ENCODE results near the gene TMEM203. TPM values are rescaled to one million over a fixed set of nuclear protein-coding genes. Genes with fewer than 3 reads are reported as not detected.
A peak's percentile ranks its signal among the peaks of the same experiment; 100 is the strongest.

Gene TMEM203
- total RNA-seq, 1 donor from 2014 or later = 36.5 TPM

DNA sequence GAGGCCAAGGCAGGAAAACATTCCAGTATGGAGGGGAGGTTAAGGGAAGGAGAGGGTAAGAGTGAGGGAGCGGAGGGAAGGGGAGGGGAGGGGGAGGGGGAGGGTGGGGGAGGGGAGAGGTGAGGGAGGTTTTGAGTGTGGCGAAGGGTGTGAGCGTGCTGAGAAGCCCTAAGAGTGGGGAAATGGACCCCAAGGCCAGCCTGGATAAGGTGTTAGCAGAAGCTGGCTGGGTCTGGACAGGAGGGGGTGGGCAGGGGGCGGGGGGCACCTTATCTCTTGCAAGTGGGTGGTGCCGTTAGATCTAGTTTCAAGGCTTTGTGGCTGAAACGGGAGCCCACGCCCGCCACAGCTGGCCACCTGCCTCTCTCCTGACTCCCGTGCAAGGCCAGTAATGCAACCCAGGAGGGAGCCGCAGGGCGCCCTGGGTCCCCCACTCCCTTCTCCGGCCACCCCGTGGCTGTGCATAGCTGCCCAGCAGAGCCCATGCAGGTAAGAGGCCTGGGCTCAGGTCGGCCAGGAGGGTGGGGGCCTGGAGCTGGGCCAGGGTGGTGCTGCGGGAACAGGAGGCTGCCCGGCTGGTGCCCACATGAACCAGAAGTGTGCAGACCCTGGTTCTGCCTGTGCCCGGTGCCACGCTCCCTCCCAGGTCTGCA lies 22.5 kb upstream of the TMEM203 start:
- H3K36me3 Mint-ChIP-seq (ENCODE audit: unreplicated experiment) = no peaks in the 10 kb centered on the region
- no peaks in the 10 kb centered on the region for H3K9me3 Mint-ChIP-seq (ENCODE audit: unreplicated experiment)
- DNase-seq = no peak
- peaks cover 2% of the 10 kb centered on the region for H3K4me1 Mint-ChIP-seq (ENCODE audit: low read depth, unreplicated experiment)
- TF ChIP-seq, protein P1, sequence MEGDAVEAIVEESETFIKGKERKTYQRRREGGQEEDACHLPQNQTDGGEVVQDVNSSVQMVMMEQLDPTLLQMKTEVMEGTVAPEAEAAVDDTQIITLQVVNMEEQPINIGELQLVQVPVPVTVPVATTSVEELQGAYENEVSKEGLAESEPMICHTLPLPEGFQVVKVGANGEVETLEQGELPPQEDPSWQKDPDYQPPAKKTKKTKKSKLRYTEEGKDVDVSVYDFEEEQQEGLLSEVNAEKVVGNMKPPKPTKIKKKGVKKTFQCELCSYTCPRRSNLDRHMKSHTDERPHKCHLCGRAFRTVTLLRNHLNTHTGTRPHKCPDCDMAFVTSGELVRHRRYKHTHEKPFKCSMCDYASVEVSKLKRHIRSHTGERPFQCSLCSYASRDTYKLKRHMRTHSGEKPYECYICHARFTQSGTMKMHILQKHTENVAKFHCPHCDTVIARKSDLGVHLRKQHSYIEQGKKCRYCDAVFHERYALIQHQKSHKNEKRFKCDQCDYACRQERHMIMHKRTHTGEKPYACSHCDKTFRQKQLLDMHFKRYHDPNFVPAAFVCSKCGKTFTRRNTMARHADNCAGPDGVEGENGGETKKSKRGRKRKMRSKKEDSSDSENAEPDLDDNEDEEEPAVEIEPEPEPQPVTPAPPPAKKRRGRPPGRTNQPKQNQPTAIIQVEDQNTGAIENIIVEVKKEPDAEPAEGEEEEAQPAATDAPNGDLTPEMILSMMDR (IDR thresholded peaks at IDR 0.05; ENCODE audit: partially characterized antibody, unreplicated experiment) = no peak
- no peak overlapping the region for H3K4me3 Mint-ChIP-seq (ENCODE audit: unreplicated experiment)
- H3K27ac Mint-ChIP-seq (ENCODE audit: unreplicated experiment) = no peak overlapping the region
- H3K27me3 Mint-ChIP-seq (ENCODE audit: unreplicated experiment) = peaks cover 2% of the 10 kb centered on the region

- Mint-ChIP-seq H3K9me3 (ENCODE audit: unreplicated experiment) (no peaks in the 10 kb centered on the region), H3K27ac (ENCODE audit: unreplicated experiment) (no peak within 1 kb of the TSS), H3K4me3 (ENCODE audit: unreplicated experiment) (no peak within 1 kb of the TSS), H3K36me3 (ENCODE audit: unreplicated experiment) (no peaks in the 10 kb centered on the region), H3K27me3 (ENCODE audit: unreplicated experiment) (peaks cover 2% of the 10 kb centered on the region), H3K4me1 (ENCODE audit: low read depth, unreplicated experiment) (peaks cover 2% of the 10 kb centered on the region)
- DNase-seq = peak; percentile 91
- TF ChIP-seq, protein P1 (IDR thresholded peaks at IDR 0.05; ENCODE audit: partially characterized antibody, unreplicated experiment) = peak; percentile 86
Observed at GRCh38 chr9:137227054-137227852, 21.8 kb upstream of the TMEM203 start, which contains the start of gene RNF224. Gene RNF224 (plus strand): TSS chr9:137227502. CDS start chr9:137228336, 834 bp downstream.

- Mint-ChIP-seq H3K9me3 (ENCODE audit: unreplicated experiment) (no peaks in the 10 kb centered on the region), H3K4me3 (ENCODE audit: unreplicated experiment) (no peak overlapping the region), H3K36me3 (ENCODE audit: unreplicated experiment) (no peaks in the 10 kb centered on the region), H3K27me3 (ENCODE audit: unreplicated experiment) (peaks cover 2% of the 10 kb centered on the region), H3K27ac (ENCODE audit: unreplicated experiment) (no peak overlapping the region), H3K4me1 (ENCODE audit: low read depth, unreplicated experiment) (peaks cover 2% of the 10 kb centered on the region)
- TF ChIP-seq, protein P1 (IDR thresholded peaks at IDR 0.05; ENCODE audit: partially characterized antibody, unreplicated experiment) = no peak
- no peak for DNase-seq
Observed at GRCh38 chr9:137226338-137227053, 21.0 kb upstream of the TMEM203 start.

GRCh38 chr9:137225699-137226331 lies 20.4 kb upstream of the TMEM203 start:
- Mint-ChIP-seq H3K4me1 (ENCODE audit: low read depth, unreplicated experiment) (peaks cover 2% of the 10 kb centered on the region), H3K36me3 (ENCODE audit: unreplicated experiment) (no peaks in the 10 kb centered on the region), H3K4me3 (ENCODE audit: unreplicated experiment) (no peak overlapping the region), H3K9me3 (ENCODE audit: unreplicated experiment) (no peaks in the 10 kb centered on the region), H3K27ac (ENCODE audit: unreplicated experiment) (no peak overlapping the region), H3K27me3 (ENCODE audit: unreplicated experiment) (peaks cover 2% of the 10 kb centered on the region)
- DNase-seq = no peak
- TF ChIP-seq, protein P1 (IDR thresholded peaks at IDR 0.05; ENCODE audit: partially characterized antibody, unreplicated experiment) = no peak

Measured in glutamatergic neuron (in vitro differentiated cells).